ENCODE measurements around the gene ACD. TPM values are rescaled to one million over a fixed set of nuclear protein-coding genes. Genes with fewer than 3 reads are reported as not detected.

ACD gene
- total and polyA plus RNA-seq, 9 of the 15 experiments (the other 6 are each of a cell fraction or from before 2014, with no cell fraction given): 4.2 to 47.4 (median 19.2) TPM

DNA sequence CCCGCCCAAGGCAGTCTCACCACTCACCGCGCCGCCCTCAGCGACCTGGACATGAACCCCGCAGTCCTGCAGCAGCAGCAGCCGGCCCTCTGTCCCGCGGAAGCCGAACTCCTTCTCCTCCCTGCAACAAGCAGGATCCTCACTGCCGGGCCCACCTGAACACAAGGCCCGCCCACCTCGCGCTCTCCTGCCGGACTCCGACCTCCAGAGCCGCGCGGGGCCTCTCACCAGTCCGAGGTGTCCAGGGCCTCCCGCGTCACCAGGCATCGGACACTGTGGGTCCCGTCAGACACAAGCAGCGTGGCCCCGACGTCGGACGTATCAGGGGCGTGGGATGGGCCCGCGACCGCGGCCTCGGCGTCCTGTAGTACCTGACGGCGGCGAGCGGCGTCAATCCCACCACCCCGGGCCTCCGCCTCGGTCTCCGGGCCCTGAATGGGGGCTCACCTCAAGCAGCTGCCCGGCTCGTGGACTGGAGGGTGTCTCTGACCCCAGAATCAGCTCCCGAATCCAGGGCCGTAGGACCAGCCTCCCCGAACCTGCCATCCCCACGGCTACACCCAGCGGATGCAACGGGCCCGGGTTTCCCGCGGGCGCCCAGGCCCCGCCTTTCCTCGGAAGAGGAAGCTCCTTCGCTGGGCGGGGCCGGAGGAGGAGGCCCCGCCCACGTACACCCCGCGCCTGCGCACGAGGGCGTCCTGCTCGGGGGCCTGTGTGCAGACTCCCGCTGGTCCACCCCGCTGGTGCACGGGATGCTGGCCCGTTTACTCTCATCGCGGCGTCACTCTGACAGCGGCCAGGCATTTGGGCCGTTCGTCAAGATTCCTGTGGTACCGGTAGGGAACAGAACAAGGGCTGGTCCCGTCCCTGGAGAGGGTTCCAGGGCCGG is at the start of gene ACD (continued):
- TF ChIP-seq, protein P1, sequence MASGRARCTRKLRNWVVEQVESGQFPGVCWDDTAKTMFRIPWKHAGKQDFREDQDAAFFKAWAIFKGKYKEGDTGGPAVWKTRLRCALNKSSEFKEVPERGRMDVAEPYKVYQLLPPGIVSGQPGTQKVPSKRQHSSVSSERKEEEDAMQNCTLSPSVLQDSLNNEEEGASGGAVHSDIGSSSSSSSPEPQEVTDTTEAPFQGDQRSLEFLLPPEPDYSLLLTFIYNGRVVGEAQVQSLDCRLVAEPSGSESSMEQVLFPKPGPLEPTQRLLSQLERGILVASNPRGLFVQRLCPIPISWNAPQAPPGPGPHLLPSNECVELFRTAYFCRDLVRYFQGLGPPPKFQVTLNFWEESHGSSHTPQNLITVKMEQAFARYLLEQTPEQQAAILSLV (tag; IDR thresholded peaks at IDR 0.05): no peak
- TF ChIP-seq ELF1 (tag; IDR thresholded peaks at IDR 0.05): no peak
- TF ChIP-seq, protein P2, sequence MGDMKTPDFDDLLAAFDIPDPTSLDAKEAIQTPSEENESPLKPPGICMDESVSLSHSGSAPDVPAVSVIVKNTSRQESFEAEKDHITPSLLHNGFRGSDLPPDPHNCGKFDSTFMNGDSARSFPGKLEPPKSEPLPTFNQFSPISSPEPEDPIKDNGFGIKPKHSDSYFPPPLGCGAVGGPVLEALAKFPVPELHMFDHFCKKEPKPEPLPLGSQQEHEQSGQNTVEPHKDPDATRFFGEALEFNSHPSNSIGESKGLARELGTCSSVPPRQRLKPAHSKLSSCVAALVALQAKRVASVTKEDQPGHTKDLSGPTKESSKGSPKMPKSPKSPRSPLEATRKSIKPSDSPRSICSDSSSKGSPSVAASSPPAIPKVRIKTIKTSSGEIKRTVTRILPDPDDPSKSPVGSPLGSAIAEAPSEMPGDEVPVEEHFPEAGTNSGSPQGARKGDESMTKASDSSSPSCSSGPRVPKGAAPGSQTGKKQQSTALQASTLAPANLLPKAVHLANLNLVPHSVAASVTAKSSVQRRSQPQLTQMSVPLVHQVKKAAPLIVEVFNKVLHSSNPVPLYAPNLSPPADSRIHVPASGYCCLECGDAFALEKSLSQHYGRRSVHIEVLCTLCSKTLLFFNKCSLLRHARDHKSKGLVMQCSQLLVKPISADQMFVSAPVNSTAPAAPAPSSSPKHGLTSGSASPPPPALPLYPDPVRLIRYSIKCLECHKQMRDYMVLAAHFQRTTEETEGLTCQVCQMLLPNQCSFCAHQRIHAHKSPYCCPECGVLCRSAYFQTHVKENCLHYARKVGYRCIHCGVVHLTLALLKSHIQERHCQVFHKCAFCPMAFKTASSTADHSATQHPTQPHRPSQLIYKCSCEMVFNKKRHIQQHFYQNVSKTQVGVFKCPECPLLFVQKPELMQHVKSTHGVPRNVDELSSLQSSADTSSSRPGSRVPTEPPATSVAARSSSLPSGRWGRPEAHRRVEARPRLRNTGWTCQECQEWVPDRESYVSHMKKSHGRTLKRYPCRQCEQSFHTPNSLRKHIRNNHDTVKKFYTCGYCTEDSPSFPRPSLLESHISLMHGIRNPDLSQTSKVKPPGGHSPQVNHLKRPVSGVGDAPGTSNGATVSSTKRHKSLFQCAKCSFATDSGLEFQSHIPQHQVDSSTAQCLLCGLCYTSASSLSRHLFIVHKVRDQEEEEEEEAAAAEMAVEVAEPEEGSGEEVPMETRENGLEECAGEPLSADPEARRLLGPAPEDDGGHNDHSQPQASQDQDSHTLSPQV (IDR thresholded peaks at IDR 0.05): no peak
- TF ChIP-seq FOXA1 (IDR thresholded peaks at IDR 0.05; ENCODE audit: borderline replicate concordance): no peak
- TF ChIP-seq GTF2E2 (tag; IDR thresholded peaks at IDR 0.05): no peak
- TF ChIP-seq MTA3 (IDR thresholded peaks at IDR 0.05; ENCODE audit: borderline replicate concordance): 0 out of 2 replicates have a peak, but pooled peaks have one; percentile 19
- TF ChIP-seq JUN (IDR thresholded peaks at IDR 0.05; ENCODE audit: borderline replicate concordance, low read depth, low read length): no peak
- no peak for TF ChIP-seq JUN (CRISPR knock-in tag; IDR thresholded peaks at IDR 0.05; ENCODE audit: borderline replicate concordance)
- TF ChIP-seq RNF2 (IDR thresholded peaks at IDR 0.05): no peak
- no peak for TF ChIP-seq TGIF2 (CRISPR knock-in tag; IDR thresholded peaks at IDR 0.05)
- TF ChIP-seq, protein P3, sequence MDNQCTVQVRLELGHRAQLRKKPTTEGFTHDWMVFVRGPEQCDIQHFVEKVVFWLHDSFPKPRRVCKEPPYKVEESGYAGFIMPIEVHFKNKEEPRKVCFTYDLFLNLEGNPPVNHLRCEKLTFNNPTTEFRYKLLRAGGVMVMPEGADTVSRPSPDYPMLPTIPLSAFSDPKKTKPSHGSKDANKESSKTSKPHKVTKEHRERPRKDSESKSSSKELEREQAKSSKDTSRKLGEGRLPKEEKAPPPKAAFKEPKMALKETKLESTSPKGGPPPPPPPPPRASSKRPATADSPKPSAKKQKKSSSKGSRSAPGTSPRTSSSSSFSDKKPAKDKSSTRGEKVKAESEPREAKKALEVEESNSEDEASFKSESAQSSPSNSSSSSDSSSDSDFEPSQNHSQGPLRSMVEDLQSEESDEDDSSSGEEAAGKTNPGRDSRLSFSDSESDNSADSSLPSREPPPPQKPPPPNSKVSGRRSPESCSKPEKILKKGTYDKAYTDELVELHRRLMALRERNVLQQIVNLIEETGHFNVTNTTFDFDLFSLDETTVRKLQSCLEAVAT (IDR thresholded peaks at IDR 0.05): no peak
- no peak for TF ChIP-seq ZNF174 (CRISPR knock-in tag; IDR thresholded peaks at IDR 0.05)
- peak; percentile 49; the same call in 1 of the 2 replicates for TF ChIP-seq NR2C2 (CRISPR knock-in tag; IDR thresholded peaks at IDR 0.05)
- TF ChIP-seq NR2C2 (tag; IDR thresholded peaks at IDR 0.05): no peak; the same call in 1 of the 2 replicates
- no peak for TF ChIP-seq KAT8 (IDR thresholded peaks at IDR 0.05; ENCODE audit: low read depth)
- TF ChIP-seq ZNF384 (IDR thresholded peaks at IDR 0.05; ENCODE audit: low read depth, low read length): no peak
- TF ChIP-seq, protein P4, sequence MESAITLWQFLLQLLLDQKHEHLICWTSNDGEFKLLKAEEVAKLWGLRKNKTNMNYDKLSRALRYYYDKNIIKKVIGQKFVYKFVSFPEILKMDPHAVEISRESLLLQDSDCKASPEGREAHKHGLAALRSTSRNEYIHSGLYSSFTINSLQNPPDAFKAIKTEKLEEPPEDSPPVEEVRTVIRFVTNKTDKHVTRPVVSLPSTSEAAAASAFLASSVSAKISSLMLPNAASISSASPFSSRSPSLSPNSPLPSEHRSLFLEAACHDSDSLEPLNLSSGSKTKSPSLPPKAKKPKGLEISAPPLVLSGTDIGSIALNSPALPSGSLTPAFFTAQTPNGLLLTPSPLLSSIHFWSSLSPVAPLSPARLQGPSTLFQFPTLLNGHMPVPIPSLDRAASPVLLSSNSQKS (CRISPR knock-in tag; IDR thresholded peaks at IDR 0.05): no peak
- peak; percentile 88 for TF ChIP-seq SP1 (CRISPR knock-in tag; IDR thresholded peaks at IDR 0.05)
- TF ChIP-seq IRF1 (CRISPR knock-in tag; IDR thresholded peaks at IDR 0.05; ENCODE audit: borderline replicate concordance): no peak
- no peak for TF ChIP-seq ZNF232 (CRISPR knock-in tag; IDR thresholded peaks at IDR 0.05)

All from K562 (cell line).